Mammary epithelial cell (primary cell): ENCODE data around the gene MUSK.

Experiments used
- CTCF ChIP-seq, 2 donors: IDR thresholded peaks in 1 of 2; conservative IDR thresholded peaks in 1 of 2; 2 replicates each; pipeline ENCODE4 v1.5.1; 2011 to 2012; ENCODE audit warnings: inconsistent platforms in 2 of 2, low read length in 2 of 2, mild to moderate bottlenecking in 2 of 2, control low read depth in 1 of 2, low read depth in 1 of 2; ENCODE audit not compliant: insufficient read depth in 1 of 2; ENCODE audit errors: extremely low read depth in 1 of 2
- EZH2 ChIP-seq: IDR thresholded peaks from 2 replicates; pipeline ENCODE4 v1.6.1; 2012; ENCODE audit warnings: low read length, inconsistent platforms, borderline replicate concordance

- TF ChIP-seq EZH2 (no peak), CTCF (conservative IDR thresholded peaks at IDR 0.05 in 1 of 2, IDR thresholded peaks at IDR 0.05 in 1 of 2; ENCODE audit: extremely low read depth in 1 of 2, insufficient read depth in 1 of 2, low read depth in 1 of 2, low read length in 2 of 2) (no peak)
These were observed 116.6 kb downstream of the MUSK start for GRCh38 chr9:110785166-110785565.
